ENCODE data around the gene SLC18A3.

GRCh38 chr10:49615721-49616120 is 5.6 kb downstream of the SLC18A3 start:
- TF ChIP-seq CTCF (IDR thresholded peaks at IDR 0.05) (no peak), POLR2A (IDR thresholded peaks at IDR 0.05) (no peak)

All from thyroid gland (tissue), 4 donors.